ENCODE measurements around the gene ALDH3A2.
"Not testable (repeated sequence)": the region's sequence is repeated elsewhere in the genome, so short reads cannot be mapped to it uniquely, and the experiment has no call there.

Gene ALDH3A2

DNA sequence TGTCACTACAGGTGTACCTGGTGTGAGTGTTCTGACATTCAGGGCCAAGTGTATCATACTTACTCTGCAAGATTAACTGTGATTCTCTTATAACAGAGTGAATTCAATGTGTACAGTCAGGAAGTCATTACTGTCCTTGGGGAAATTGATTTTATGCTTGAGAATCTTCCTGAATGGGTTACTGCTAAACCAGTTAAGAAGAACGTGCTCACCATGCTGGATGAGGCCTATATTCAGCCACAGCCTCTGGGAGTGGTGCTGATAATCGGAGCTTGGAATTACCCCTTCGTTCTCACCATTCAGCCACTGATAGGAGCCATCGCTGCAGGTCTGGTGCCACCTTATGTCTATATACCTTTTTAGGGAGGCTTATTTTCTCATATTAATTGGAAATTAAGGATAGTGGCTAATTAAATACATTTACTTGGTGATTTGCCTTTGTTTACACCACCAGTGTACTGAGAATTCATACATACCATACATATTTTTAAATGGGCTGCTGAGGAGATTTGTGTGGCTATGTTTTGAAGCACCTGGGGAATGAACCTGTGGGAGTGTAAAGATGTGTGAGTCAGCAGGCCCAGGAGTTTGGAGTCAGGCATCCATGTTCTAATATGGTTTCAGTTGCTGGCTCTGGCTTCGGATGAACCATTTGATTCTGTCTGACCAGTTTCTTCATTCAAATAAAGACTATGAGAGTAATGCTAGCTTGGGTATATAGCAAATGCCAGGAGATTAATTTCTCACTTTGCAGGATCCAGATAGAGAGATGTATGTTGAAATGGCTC lies 3.1 kb downstream of the ALDH3A2 start:
- no peak for DNase-seq (ENCODE audit: low spot score)

DNA sequence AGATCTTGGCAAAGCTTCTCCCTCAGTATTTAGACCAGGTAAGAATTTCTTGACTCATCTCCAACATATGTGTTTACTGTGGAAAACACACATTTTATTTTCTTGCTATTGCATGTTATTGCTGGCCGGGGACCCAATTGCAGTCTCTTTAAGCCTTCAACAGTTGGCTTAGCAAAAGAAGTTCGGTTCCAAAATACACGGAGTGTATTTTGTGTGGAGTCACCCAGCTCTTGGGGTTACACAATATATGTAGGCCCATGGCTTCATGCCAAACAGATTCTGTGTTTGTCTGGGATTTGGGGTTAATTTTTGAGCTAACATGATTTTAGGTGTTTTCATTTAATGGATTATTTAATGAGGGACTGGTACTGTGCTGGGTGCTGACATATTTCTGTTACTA lies 4.0 kb downstream of the ALDH3A2 start:
- no peak for DNase-seq (ENCODE audit: low spot score)

DNA sequence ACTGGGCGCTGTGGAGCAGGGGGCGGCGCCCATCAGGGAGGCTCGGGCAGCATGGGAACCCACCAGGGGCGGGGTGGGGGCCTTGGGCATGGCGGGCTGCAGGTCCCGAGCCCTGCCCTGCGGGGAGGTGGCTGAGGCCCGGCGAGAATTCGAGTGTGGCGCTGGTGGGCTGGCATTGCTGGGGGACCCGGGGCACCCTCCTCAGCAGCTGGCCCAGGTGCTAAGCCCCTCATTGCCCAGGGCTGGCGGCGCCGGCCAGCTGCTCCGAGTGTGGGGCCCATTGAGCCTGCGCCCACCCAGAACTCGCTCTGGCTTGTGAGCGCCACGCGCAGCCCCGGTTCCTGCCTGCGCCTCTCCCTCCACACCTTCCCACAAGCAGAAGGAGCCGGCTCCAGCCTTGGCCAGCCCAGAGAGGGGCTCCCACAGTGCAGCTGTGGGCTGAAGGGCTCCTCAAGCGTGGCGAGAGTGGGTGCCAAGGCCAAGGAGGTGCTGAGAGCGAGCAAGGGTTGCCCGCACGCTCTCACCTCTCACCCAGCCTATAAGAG lies 5.9 kb downstream of the ALDH3A2 start:
- DNase-seq (ENCODE audit: low spot score) = no peak

DNA sequence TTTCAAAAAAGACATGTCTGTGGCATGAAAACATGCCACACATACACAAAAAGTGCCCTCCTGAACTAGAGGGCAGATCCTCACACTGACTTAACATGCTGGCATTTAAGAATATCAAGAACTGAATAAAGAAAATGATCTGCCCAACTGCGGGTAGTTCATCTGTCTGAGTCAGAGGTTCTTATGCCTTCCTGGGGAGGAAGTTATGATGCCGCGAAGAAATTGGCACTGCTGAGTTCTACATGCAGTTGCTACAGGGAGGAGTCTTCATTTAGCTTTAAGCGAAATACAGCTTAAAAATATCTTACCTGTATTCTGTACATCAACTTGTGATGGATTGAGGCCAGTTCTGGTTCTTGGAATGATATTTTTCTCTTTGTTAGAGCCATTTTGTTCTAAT lies 6.3 kb downstream of the ALDH3A2 start:
- DNase-seq (ENCODE audit: low spot score) = no peak

DNA sequence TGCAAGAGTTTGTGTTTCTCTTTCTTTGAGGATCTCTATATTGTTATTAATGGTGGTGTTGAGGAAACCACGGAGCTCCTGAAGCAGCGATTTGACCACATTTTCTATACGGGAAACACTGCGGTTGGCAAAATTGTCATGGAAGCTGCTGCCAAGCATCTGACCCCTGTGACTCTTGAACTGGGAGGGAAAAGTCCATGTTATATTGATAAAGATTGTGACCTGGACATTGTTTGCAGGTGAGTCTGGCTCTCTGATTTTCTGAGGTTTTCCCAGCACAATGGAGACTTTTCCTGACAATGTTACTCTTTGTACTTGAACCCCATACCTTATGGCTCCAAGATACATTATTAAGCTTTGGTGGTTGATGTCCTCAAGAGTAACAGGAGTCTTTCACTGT lies 7.8 kb downstream of the ALDH3A2 start:
- DNase-seq (ENCODE audit: low spot score) = no peak

DNA sequence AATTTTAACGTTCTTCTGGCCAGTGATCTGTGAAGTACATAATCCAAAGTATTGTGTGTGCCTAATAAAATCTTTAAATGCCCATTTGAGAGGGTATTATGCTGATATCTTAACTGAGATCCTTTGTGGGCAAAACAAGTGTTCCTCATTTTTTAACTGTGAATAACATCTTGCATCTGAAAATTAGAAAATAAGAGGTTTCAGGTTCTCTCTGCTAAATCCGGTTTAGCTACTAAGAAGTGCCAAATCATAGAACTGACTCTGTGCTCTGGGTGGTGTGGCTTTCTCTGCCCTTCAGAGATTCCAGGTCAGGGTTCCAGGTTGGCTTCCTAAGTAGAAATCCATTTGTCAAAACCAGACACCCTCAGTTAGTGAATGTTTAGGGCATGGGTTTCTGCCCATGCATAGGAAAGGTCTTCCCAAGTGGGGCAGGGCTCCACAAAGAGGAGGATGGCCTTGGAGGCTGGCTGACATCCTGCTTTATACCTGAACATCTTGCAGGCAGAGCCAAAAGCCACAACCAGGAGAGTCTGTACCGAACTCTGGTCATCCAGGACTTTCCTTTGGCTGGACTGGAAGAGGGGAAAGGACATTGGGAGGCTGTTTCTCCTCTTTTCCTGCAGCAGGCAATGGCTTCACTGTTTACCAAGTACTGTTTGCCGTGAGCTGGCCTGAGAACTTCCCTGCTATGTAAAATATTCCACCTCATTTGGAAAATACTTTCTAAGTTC lies 8.5 kb downstream of the ALDH3A2 start:
- DNase-seq (ENCODE audit: low spot score) = no peak

DNA sequence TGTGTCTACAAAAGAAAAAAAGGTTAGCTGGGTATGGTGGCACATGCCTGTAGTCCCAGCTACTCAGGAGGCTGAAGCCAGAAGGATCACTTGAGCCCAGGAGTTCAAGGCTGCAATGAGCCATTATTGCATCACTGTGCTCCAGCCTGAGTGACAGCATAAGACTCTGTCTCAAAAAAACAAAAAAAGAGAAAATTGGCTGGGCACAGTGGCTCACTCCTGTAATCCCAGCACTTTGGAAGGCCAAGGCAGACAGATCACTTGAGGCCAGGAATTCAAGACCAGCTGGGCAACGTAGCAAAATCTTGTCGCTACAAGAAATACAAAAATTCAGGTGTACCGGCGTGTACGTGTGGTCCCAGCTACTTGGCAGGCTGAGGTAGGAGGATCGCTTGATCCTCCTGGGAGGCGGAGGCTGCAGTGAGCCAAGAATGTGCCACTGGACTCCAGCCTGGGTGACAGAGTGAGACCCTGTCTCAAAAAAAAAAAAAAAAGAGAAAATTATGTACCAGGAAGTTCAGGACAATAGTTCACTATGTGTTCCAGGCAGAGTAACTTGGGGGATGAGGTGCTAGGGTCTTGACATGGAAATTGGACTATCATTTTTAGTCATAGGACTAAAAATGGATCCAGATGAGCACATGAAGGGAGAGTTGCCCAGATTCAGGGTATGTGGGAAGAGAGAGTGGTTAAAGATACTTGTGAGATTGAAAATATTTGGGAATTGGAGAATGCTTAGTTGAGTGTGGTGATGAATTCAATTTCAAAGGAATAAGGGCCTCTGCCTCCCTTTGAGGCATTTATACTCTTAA lies 11.0 kb downstream of the ALDH3A2 start:
- no peak for DNase-seq (ENCODE audit: low spot score)

DNA sequence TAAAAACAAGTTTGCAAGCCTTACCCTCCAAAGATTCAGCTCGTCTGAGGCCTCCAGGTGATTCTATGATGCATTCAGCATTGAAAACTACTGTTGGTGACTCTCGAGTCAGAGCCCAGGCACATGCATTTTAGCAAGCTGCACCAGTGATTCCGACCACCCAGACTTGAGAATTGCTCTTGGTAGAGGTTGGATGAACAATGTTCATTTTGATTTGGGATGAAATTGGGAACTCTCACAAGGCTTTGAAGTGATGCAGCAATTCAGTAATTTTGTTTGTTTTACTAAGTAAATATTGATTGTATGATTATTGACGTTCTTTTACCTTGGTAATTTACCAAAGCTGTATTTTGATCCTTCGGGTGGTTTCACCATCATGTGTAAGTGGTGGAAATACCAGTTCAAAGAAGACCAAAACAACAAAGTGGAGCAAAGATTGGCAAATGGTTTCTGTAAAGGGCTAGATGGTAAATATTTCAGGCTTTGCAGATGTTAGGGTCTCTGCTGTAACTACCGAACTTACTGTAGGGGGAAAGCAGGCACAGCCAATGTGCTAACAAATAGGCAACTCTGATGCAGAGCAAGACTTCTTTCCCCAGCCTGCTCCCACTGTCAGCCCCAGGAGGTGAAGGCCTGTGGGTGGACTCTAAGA lies 11.8 kb downstream of the ALDH3A2 start:
- DNase-seq (ENCODE audit: low spot score) = no peak

DNA sequence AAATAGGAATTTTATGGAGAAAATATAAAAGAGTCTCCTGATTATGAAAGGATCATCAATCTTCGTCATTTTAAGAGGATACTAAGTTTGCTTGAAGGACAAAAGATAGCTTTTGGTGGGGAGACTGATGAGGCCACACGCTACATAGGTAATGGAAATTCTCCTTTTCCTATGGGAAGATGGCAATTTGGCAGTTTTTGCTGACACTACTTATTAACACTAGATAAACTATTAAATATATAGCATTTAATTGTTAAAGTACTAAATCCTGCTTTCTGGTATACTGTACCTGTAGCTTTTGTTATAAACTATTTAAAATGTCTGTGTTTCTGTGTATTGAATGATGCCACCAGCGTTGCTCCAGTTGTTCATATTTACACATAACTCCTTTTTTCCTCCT lies 12.6 kb downstream of the ALDH3A2 start:
- DNase-seq (ENCODE audit: low spot score) = no peak

DNA sequence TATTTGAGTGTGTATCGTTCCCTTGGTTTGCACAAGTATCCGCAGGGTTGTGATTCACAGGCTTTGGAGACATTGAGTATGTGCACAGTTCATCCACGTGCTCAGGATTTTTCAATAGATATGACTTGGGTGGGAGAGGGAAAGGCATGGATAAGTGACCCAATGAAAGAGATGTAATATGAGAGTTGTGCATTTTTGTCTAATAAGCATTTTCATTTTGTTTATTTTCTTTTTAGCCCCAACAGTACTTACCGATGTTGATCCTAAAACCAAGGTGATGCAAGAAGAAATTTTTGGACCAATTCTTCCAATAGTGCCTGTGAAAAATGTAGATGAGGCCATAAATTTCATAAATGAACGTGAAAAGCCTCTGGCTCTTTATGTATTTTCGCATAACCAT lies 14.5 kb downstream of the ALDH3A2 start:
- no peak for DNase-seq (ENCODE audit: low spot score)

DNA sequence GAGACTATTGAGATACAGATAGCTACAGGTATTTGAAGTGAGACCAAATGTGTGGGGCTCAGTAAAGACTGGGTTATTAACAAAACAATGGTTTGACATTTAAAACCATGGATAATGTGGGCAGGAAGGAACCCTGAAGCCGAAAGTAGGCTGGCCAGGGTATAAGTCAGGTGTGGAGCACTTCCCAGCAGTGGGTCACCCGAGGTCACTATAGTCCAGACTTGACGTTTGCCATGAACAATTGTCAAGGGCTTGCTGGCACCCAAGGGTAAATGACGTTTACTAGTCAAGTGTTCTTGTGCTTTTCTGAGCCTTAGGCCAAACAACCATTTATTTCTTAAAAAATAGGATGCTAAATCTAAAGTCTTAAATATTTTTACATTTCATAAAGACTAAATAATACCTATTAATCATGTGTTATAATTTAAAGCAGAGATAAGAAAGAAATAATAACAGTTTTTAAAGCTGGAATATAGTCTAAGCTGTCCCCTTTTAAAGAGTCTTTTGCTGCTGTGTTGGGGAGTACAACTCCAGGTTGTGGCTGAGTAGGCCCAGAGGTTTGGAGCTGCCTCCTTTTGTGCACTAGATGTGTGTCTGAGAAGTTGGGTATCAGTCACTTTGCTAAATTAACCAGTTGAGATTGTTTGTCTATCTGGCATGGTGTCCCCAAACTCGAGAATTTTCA lies 15.7 kb downstream of the ALDH3A2 start:
- no peak for DNase-seq (ENCODE audit: low spot score)

DNA sequence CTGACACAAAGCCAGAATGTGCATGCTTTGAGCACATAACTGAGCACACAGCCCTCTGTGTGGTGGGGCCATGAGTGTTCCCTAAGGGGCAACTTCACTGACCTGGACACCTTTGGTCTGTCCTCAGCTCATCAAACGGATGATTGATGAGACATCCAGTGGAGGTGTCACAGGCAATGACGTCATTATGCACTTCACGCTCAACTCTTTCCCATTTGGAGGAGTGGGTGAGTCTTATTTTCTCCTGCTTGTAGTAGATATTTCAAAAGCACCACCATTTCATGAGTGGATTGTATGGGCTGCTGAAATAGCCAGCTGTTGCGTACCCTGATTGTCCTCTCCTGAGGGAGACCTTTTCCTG lies 16.2 kb downstream of the ALDH3A2 start:
- no peak for DNase-seq (ENCODE audit: low spot score)

DNA sequence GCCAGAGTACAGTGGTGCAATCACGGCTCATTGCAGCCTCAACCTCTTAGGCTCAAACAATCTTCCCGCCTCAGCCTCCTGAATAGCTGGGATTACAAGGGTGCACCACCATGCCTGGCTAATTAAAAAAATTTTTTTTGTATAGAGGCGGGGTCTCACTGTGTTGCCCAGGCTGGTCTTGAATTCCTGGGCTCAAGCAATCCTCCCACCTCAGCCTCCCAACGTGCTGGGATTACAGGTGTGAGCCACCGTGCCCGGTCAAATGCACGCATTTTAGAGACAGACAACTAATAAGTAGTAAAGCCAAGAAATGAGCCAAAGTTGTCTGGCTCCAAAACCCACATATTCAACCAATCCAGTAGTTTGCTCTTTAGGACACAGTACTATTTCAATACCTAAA lies 21.1 kb downstream of the ALDH3A2 start:
- DNase-seq (ENCODE audit: low spot score) = not testable (repeated sequence)

DNA sequence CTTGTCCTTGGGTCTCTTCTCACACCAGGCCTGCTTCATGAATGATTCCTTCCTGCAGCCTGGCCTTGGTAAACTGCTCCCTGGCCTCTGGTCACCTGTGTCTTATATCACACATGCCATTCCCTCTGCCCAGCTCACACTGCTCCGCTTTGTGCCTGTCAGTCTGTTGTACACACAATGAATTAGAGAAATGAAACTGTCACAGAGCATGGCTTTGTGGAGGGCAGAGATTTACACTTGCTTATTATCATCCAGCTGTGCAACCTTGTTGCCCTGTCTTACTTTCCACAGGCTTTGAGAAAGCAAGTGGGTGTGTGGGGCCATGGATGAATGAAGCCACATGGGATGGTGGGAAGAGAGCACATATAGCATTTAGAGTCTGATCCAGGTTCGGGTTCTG lies 22.4 kb downstream of the ALDH3A2 start:
- DNase-seq (ENCODE audit: low spot score) = no peak

DNA sequence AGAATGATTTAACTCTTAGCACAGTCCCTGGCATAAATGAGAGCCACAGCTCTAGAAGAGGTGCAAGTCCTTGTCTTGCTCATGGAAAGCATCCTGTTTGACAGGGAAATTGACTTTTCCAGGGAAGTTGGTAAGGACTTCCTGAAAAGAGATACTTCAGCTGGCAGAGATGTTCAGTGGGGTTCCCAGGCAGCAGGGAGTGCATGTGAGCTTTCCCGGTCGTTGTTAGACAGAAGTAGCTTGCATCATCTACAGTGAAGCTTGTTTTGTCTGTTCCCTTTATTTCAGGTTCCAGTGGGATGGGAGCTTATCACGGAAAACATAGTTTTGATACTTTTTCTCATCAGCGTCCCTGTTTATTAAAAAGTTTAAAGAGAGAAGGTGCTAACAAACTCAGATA lies 22.9 kb downstream of the ALDH3A2 start:
- no peak for DNase-seq (ENCODE audit: low spot score)

DNA sequence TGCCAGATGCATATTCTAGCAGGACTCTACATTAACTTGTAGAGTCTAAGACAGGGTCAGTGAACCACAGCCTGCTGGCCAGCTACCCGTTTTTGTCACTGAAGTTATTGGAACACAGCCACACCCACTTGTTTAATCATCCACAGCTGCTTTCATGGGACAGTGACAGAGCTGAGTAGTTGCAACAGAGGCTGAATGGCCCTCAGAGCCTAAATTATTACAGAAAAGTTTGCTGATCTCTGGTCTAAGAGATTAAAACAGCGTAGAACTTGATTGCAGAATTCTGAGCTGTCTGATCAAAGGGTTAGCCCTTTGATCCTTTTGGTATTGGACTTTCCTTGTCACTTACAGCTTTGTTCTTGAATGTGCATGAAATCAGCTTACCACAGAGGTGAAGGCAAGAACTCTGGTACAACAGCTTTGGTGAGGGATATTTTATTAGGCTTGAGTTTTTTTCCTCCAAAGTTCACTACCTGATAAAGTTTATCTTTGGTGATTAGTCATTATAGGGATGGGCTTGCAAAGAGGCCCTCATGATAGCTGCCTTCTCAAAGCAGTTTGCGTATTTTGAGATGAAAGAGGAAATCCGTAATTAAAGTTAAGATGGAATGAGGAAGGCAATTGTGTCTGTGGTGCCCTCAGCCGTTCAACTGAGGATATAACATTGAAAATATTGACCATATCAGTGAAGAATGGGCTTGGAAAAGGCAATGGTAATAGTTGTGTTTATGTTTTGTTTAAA lies 23.6 kb downstream of the ALDH3A2 start:
- DNase-seq (ENCODE audit: low spot score) = no peak

DNA sequence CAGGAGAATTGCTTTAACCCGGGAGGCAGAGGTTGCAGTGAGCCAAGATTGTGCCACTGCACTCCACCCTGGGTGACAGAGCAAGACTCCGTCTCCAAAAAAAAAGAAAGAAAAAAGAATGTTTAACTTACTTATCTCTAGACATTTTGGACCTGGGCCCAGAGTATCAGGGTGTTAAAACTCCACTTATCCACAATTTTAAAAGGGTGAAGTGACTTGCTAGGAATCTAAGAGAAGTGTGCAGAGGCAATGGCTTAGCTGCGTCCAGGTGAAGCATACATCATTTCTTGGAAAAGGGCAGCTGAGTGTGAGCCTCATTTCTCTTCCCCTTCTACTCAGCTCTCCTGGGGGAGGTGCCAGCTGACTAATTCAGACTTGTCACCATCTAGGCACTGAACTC lies 25.1 kb downstream of the ALDH3A2 start:
- DNase-seq (ENCODE audit: low spot score) = no peak

DNA sequence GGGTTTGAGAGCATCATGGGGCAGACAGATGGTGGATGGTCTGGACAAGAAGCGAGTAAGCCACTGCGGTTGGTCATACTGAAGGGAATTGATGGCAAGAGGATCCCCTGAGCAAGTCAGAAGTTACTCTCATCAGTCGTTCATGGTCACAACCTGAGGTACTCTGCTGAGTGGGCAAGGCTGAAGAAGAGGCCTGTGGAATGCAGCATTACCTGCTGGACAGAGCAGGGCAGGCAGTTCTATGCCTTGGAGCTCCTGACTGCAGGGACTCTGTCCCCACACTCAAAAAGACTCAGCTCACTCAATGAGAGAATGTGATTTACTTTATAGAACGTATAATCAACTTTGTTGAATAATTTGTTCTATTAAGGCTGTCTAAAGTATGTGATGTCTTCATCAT lies 28.3 kb downstream of the ALDH3A2 start:
- no peak for DNase-seq (ENCODE audit: low spot score)

DNA sequence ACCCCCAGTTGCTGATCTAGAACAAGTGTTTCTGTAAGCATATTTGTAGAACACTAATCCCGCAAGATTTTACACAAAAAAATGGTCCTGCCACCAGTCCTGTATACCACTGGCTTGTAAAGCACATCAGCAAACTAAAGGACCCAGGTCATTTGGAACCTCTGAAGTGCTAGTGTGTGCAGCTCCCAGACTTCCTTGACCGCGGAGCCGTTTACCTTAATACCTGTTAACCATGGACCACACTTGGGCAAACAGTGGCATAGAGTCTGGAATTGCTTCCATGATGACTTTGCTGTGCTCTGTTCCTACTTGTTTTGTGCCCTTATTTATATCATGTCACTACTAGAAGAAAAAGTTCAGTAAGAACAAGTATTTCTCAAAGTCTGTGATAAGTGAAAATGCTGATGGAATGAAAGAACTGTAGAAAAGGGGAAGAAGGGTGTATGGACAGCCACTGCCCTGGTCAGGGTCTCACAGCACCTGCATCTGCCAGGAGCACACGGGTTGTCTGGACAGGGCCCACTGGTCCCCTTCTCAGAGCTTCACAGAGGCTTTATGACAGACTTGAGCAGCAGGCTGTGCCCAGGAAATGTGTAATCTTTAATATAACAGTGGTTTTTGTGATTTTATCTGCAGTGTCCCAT lies 29.3 kb downstream of the ALDH3A2 start:
- DNase-seq (ENCODE audit: low spot score) = no peak
